Stimulated activated naive CD4-positive, alpha-beta T cell (primary cell): ENCODE results near the gene SAMD4B.
A peak's percentile ranks its signal among the peaks of the same experiment; 100 is the strongest.
"Not testable (repeated sequence)": the region's sequence is repeated elsewhere in the genome, so short reads cannot be mapped to it uniquely, and the experiment has no call there.

Experiments used
- DNase-seq, 6 experiments: peaks; one replicate each; lab custom pipeline; 2025; lab: John Stamatoyannopoulos, UW

The SAMD4B gene

GRCh38 chr19:39365531-39365930, 23.3 kb downstream of the SAMD4B start:
- DNase-seq, result no peak

- no peak for DNase-seq
Observed at GRCh38 chr19:39369200-39369599, 27.0 kb downstream of the SAMD4B start.

GRCh38 chr19:39370735-39371134, 28.5 kb downstream of the SAMD4B start:
- no peak for DNase-seq

- no peak for DNase-seq
Observed at GRCh38 chr19:39372047-39372802, 30.0 kb downstream of the SAMD4B start.

GRCh38 chr19:39372941-39373340, 30.7 kb downstream of the SAMD4B start:
- no peak for DNase-seq

- no peak for DNase-seq
Observed at GRCh38 chr19:39375929-39376328, 33.7 kb downstream of the SAMD4B start.

GRCh38 chr19:39377373-39378362, 35.4 kb downstream of the SAMD4B start:
- DNase-seq, result no peak

- DNase-seq, result not testable (repeated sequence)
Observed at GRCh38 chr19:39379366-39379765, 37.1 kb downstream of the SAMD4B start.

GRCh38 chr19:39379865-39380396, 37.7 kb downstream of the SAMD4B start:
- DNase-seq, result no peak

- no peak for DNase-seq
Observed at GRCh38 chr19:39380521-39381502, 38.6 kb downstream of the SAMD4B start.

GRCh38 chr19:39381910-39382611, 39.8 kb downstream of the SAMD4B start:
- no peak for DNase-seq

- no peak for DNase-seq
Observed at GRCh38 chr19:39382991-39383828, 41.0 kb downstream of the SAMD4B start.

- DNase-seq, result no peak
Observed at GRCh38 chr19:39384839-39385568, 42.8 kb downstream of the SAMD4B start.

GRCh38 chr19:39385629-39386411, 43.6 kb downstream of the SAMD4B start:
- DNase-seq, result no peak

- no peak for DNase-seq
Observed at GRCh38 chr19:39386557-39386956, 44.3 kb downstream of the SAMD4B start.

GRCh38 chr19:39388657-39389056, 46.4 kb downstream of the SAMD4B start:
- no peak for DNase-seq

- DNase-seq, result no peak
Observed at GRCh38 chr19:39389631-39390414, 47.6 kb downstream of the SAMD4B start.

GRCh38 chr19:39390451-39390750, 48.2 kb downstream of the SAMD4B start:
- DNase-seq, result peak in 2 of 6 experiments; percentile 84 to 89
